IMR-90 (cell line): ENCODE measurements around the gene TINAGL1. TPM values are rescaled to one million over a fixed set of nuclear protein-coding genes. Genes with fewer than 3 reads are reported as not detected.

ENCODE experiments used
- ATAC-seq: fragments of 200-7000 bp; cut with Tn5 transposase; 2 replicates; pipeline ENCODE4 v1.9.1; 2020; ENCODE audit warnings: low read depth, mild to moderate bottlenecking, moderate library complexity
- BruUV-seq: library from RNA; stranded (reverse); fragments of 400-500 nt; replicated peaks from 2 replicates; lab custom pipeline; 2021; lab: Mats Ljungman, UMichigan
- CTCF ChIA-PET: fragments of 300-600 bp; formaldehyde crosslinking; extraction: SDS; loops from one replicate; lab custom pipeline; 2021; ENCODE audit warnings: antibody characterized with exemption; lab: Yijun Ruan, JAX
- POLR2A ChIA-PET: fragments of 300-600 bp; sonication (Branson Sonifier 250); formaldehyde crosslinking; loops from one replicate; lab custom pipeline; 2022; ENCODE audit warnings: antibody characterized with exemption; ENCODE audit not compliant: unreplicated experiment; lab: Charles Lee
- DNase-seq: peaks from one replicate; pipeline ENCODE4 v3.0.0; 2013
- H2AFZ ChIP-seq: replicated peaks from 2 replicates; pipeline ENCODE3; 2013; ENCODE audit warnings: low read length, mild to moderate bottlenecking; ENCODE audit not compliant: poor library complexity
- H2AK5ac ChIP-seq: 2 replicates; pipeline ENCODE4 v1.6.1; 2013; ENCODE audit warnings: low read depth, low read length, inconsistent platforms
- H2AK9ac ChIP-seq: replicated peaks from 2 replicates; pipeline ENCODE3; 2013; ENCODE audit warnings: mild to moderate bottlenecking, low read depth, low read length, moderate library complexity; ENCODE audit not compliant: poor library complexity
- H2BK120ac ChIP-seq: 2 replicates; pipeline ENCODE4 v1.6.1; 2013; ENCODE audit warnings: low read depth, low read length, inconsistent platforms
- H2BK15ac ChIP-seq: 3 replicates; pipeline ENCODE4 v1.6.1; 2013; ENCODE audit warnings: low read depth, low read length, inconsistent platforms
- H2BK20ac ChIP-seq: 2 replicates; pipeline ENCODE4 v1.6.1; 2013; ENCODE audit warnings: low read depth, mild to moderate bottlenecking, inconsistent platforms, low read length, moderate library complexity
- H2BK5ac ChIP-seq: 2 replicates; pipeline ENCODE4 v1.6.1; 2013; ENCODE audit warnings: mild to moderate bottlenecking, low read depth, low read length, inconsistent platforms; ENCODE audit not compliant: poor library complexity, severe bottlenecking
- H3K14ac ChIP-seq: replicated peaks from 2 replicates; pipeline ENCODE4 v1.6.1; 2013; ENCODE audit warnings: low read depth, low read length, inconsistent platforms
- H3K18ac ChIP-seq: 2 replicates; pipeline ENCODE4 v1.6.1; 2013; ENCODE audit warnings: low read depth, low read length, control low read depth
- H3K23ac ChIP-seq: 2 replicates; pipeline ENCODE4 v1.6.1; 2013; ENCODE audit warnings: low read depth, low read length, inconsistent platforms
- H3K27ac ChIP-seq: 2 replicates; pipeline ENCODE4 v1.5.1; 2013; ENCODE audit warnings: mild to moderate bottlenecking, control low read depth, low read length; ENCODE audit not compliant: insufficient read depth
- H3K27me3 ChIP-seq: 2 replicates; pipeline ENCODE4 v1.6.1; 2013; ENCODE audit warnings: low read length; ENCODE audit not compliant: control insufficient read depth, insufficient read depth
- H3K36me3 ChIP-seq: 2 replicates; pipeline ENCODE4 v1.6.1; 2013; ENCODE audit warnings: low read length, mixed read lengths; ENCODE audit not compliant: control insufficient read depth, insufficient read depth
- H3K4ac ChIP-seq: 2 replicates; pipeline ENCODE4 v1.6.1; 2013; ENCODE audit warnings: low read depth, low read length, inconsistent platforms
- H3K4me1 ChIP-seq: 2 replicates; pipeline ENCODE4 v1.6.1; 2013; ENCODE audit warnings: low read length, mixed read lengths; ENCODE audit not compliant: control insufficient read depth, insufficient read depth
- H3K4me2 ChIP-seq: 2 replicates; pipeline ENCODE4 v1.6.1; 2013; ENCODE audit warnings: low read depth, mild to moderate bottlenecking, control low read depth, low read length, moderate library complexity
- H3K4me3 ChIP-seq: 2 replicates; pipeline ENCODE4 v1.5.1; 2013; ENCODE audit warnings: low read depth, mild to moderate bottlenecking, control low read depth, low read length, moderate library complexity; ENCODE audit not compliant: insufficient read depth
- H3K56ac ChIP-seq: 2 replicates; pipeline ENCODE4 v1.6.1; 2013; ENCODE audit warnings: low read length, inconsistent platforms; ENCODE audit not compliant: insufficient read depth; ENCODE audit errors: extremely low read depth
- H3K79me1 ChIP-seq, 2 experiments: 2 replicates each; pipeline ENCODE4 v1.6.1; 2013; ENCODE audit warnings: low read length in 2 of 2, inconsistent platforms in 1 of 2, low read depth in 1 of 2
- H3K9ac ChIP-seq: 2 replicates; pipeline ENCODE4 v1.6.1; 2013; ENCODE audit warnings: low read depth, low read length, control low read depth
- H3K9me1 ChIP-seq: 2 replicates; pipeline ENCODE4 v1.6.1; 2013; ENCODE audit warnings: low read length, inconsistent platforms; ENCODE audit not compliant: insufficient read depth
- H3K9me3 ChIP-seq: 2 replicates; pipeline ENCODE4 v1.6.1; 2013; ENCODE audit warnings: low read length; ENCODE audit not compliant: control insufficient read depth, insufficient read depth
- H4K20me1 ChIP-seq: 2 replicates; pipeline ENCODE4 v1.6.1; 2013; ENCODE audit warnings: low read length, inconsistent platforms; ENCODE audit not compliant: insufficient read depth
- H4K5ac ChIP-seq: 2 replicates; pipeline ENCODE4 v1.6.1; 2013; ENCODE audit warnings: mild to moderate bottlenecking, low read depth, low read length, control low read depth
- H4K8ac ChIP-seq, 2 experiments: 2 replicates each; pipeline ENCODE4 v1.6.1; 2013; ENCODE audit warnings: low read depth in 2 of 2, low read length in 2 of 2, control low read depth in 1 of 2, inconsistent platforms in 1 of 2
- H4K91ac ChIP-seq: 2 replicates; pipeline ENCODE4 v1.6.1; 2013; ENCODE audit warnings: low read depth, low read length, inconsistent platforms; ENCODE audit not compliant: insufficient read depth
- BHLHE40 ChIP-seq: fragments of 150-350 bp; IDR thresholded peaks from 2 replicates; pipeline ENCODE4 v1.6.1; 2016; ENCODE audit warnings: mild to moderate bottlenecking, low read depth, low read length
- CHD1 ChIP-seq: IDR thresholded peaks from 2 replicates; pipeline ENCODE4 v1.6.1; 2012; ENCODE audit warnings: low read depth, low read length, improper control_type of control experiment
- CTCF ChIP-seq: conservative IDR thresholded peaks from 2 replicates; pipeline ENCODE4 v1.5.1; 2012; ENCODE audit warnings: mild to moderate bottlenecking, low read depth, low read length, improper control_type of control experiment
- ELK1 ChIP-seq: fragments of 150-350 bp; IDR thresholded peaks from 2 replicates; pipeline ENCODE4 v1.6.1; 2016; ENCODE audit warnings: low read depth, mild to moderate bottlenecking, low read length, moderate library complexity, borderline replicate concordance
- MAFK ChIP-seq: IDR thresholded peaks from 2 replicates; pipeline ENCODE4 v1.6.1; 2012; ENCODE audit warnings: low read depth, low read length, improper control_type of control experiment
- MAZ ChIP-seq: IDR thresholded peaks from 2 replicates; pipeline ENCODE4 v1.6.1; 2012; ENCODE audit warnings: low read depth, mild to moderate bottlenecking, low read length, improper control_type of control experiment, moderate library complexity, borderline replicate concordance
- MXI1 ChIP-seq: IDR thresholded peaks from 2 replicates; pipeline ENCODE4 v1.6.1; 2012; ENCODE audit warnings: low read depth, mild to moderate bottlenecking, low read length, moderate library complexity, borderline replicate concordance
- NFE2L2 ChIP-seq: fragments of 150-350 bp; IDR thresholded peaks from 2 replicates; pipeline ENCODE4 v1.6.1; 2016; ENCODE audit warnings: low read depth, mild to moderate bottlenecking, low read length
- POLR2A ChIP-seq: IDR thresholded peaks from 2 replicates; pipeline ENCODE4 v1.6.1; 2012; ENCODE audit warnings: mild to moderate bottlenecking, low read depth, low read length
- RAD21 ChIP-seq: IDR thresholded peaks from 2 replicates; pipeline ENCODE4 v1.6.1; 2012; ENCODE audit warnings: low read length, improper control_type of control experiment
- RFX5 ChIP-seq: IDR thresholded peaks from 2 replicates; pipeline ENCODE4 v1.8.0; 2012; ENCODE audit warnings: low read depth, mild to moderate bottlenecking, low read length, moderate library complexity
- SMC3 ChIP-seq: fragments of 150-350 bp; IDR thresholded peaks from 2 replicates; pipeline ENCODE4 v1.6.1; 2016; ENCODE audit warnings: low read depth, mild to moderate bottlenecking, antibody characterized with exemption, low read length, moderate library complexity
- USF2 ChIP-seq: fragments of 150-350 bp; IDR thresholded peaks from 2 replicates; pipeline ENCODE4 v1.6.1; 2017; ENCODE audit warnings: mild to moderate bottlenecking, antibody characterized with exemption, low read length, low read depth
- WGBS, 2 experiments: methylation state at CpG; one replicate each; pipeline versions ENCODE4 v1.1.5 to v1.1.7; 2013; ENCODE audit warnings: missing lambda C conversion rate in 2 of 2; ENCODE audit not compliant: insufficient read length in 1 of 2; ENCODE audit errors: extremely low coverage in 2 of 2; 5-methylcytosine and 5-hydroxymethylcytosine counted together
- dilution Hi-C: fragments of 300-500 bp; cut with HindIII; formaldehyde crosslinking; loops from one replicate; pipeline ENCODE4 v1.14.3; 2018; ENCODE audit warnings: low sequenced_read_pairs; ENCODE audit not compliant: unreplicated experiment
- in situ Hi-C: fragments of 300-500 bp; cut with MboI; formaldehyde crosslinking; loops from 3 replicates; pipeline ENCODE4 v1.14.3; 2019; ENCODE audit warnings: low sequenced_read_pairs, inconsistent platforms, mixed read lengths
- intact Hi-C: fragments of 100-400 bp; cut with micrococcal nuclease; formaldehyde crosslinking; loops from 2 replicates; pipeline ENCODE4 v1.10.0; 2022
- polyA plus RNA-seq, 3 experiments: library from polyadenylated mRNA; depleted of rRNA; stranded (reverse); fragments of >200 nt; gene quantifications; 2 replicates each; pipeline ENCODE4 v1.2.3, GENCODE V29; 2012; ENCODE audit warnings: low replicate concordance in 1 of 3
- total RNA-seq: library from RNA; depleted of rRNA; stranded (reverse); fragments of >200 nt; gene quantifications from 2 replicates; pipeline ENCODE4 v1.2.3, GENCODE V29; 2012

TINAGL1 gene
- total and polyA plus RNA-seq, 2 of the 4 experiments (the other 2 are of a cell fraction), result 0.54 to 1.5 TPM

GRCh38 chr1:31580513-31580870, 4.2 kb downstream of the TINAGL1 start:
- intact Hi-C loops, result no loop called here
- no peak overlapping the region for H2BK120ac ChIP-seq

More at GRCh38 chr1:31580513-31580870, 4.2 kb downstream of the TINAGL1 start:
- Histone ChIP-seq H4K5ac (no peak overlapping the region; the same call in 1 of the 2 replicates), H3K4me1 (peaks cover 24% of the 10 kb centered on the region; the same call in 1 of the 2 replicates), H3K23ac (no peak overlapping the region), H2BK15ac (no peak overlapping the region; the same call in 2 of the 3 replicates), H3K9ac (no peak overlapping the region), H3K4me3 (no peak overlapping the region), H3K4ac (no peak overlapping the region), H3K18ac (no peak overlapping the region; the same call in 1 of the 2 replicates), H3K14ac (no peak overlapping the region), H3K56ac (no peak overlapping the region), H2BK20ac (no peak overlapping the region), H3K36me3 (no peaks in the 10 kb centered on the region), H2AFZ (no peak overlapping the region), H3K79me1 (no peaks in the 10 kb centered on the region), H3K27ac (0 out of 2 replicates have a peak overlapping the region, but pooled peaks have one; percentile 12), H4K20me1 (no peaks in the 10 kb centered on the region; the same call in 1 of the 2 replicates), H4K91ac (no peak overlapping the region), H2AK5ac (0 out of 2 replicates have a peak overlapping the region, but pooled peaks have one; percentile 57), H3K9me1 (peaks cover 6% of the 10 kb centered on the region; the same call in 1 of the 2 replicates), H3K27me3 (peaks cover 2% of the 10 kb centered on the region), H2AK9ac (no peak overlapping the region), H4K8ac (no peak overlapping the region), H3K4me2 (no peak overlapping the region), H3K9me3 (no peaks in the 10 kb centered on the region), H2BK5ac (no peak overlapping the region)
- no peak for TF ChIP-seq MAFK
- TF ChIP-seq MAZ, result no peak
- no peak for TF ChIP-seq BHLHE40
- no peak for TF ChIP-seq SMC3
- TF ChIP-seq RFX5, result no peak
- TF ChIP-seq MXI1, result no peak
- no peak for TF ChIP-seq ELK1
- TF ChIP-seq RAD21, result no peak
- TF ChIP-seq CHD1, result no peak
- no peak for TF ChIP-seq NFE2L2
- TF ChIP-seq POLR2A, result no peak
- no peak for TF ChIP-seq USF2
- no peak for TF ChIP-seq CTCF
- ATAC-seq, result peak; percentile 55
- 60% methylated on average over 2 of the region's 5 CpGs; no CpG with 5 or more reads in 1 of the 2 experiments for WGBS, 2 experiments
- ChIA-PET CTCF (no interaction called here), POLR2A (no interaction called here)
- in situ Hi-C loops (no loop called here), dilution Hi-C loops (no loop called here)
- no TSS peak for BruUV-seq
- DNase-seq, result peak; percentile 28
